Fibroblast of lung (primary cell): ENCODE measurements around the gene BRD3.

Source experiments
- CTCF ChIP-seq, 2 donors: IDR thresholded peaks in 1 of 2; conservative IDR thresholded peaks in 1 of 2; 1 replicate in 1 of 2; 2 replicates in 1 of 2; pipeline ENCODE4 v1.5.1; 2011 to 2012; ENCODE audit warnings: low read length in 2 of 2, control low read depth in 1 of 2, inconsistent platforms in 1 of 2, low read depth in 1 of 2, mild to moderate bottlenecking in 1 of 2
- EZH2 ChIP-seq: IDR thresholded peaks from 2 replicates; pipeline ENCODE4 v1.5.1; 2012; ENCODE audit warnings: low read length, control low read depth, mild to moderate bottlenecking; ENCODE audit errors: missing control alignments

DNA sequence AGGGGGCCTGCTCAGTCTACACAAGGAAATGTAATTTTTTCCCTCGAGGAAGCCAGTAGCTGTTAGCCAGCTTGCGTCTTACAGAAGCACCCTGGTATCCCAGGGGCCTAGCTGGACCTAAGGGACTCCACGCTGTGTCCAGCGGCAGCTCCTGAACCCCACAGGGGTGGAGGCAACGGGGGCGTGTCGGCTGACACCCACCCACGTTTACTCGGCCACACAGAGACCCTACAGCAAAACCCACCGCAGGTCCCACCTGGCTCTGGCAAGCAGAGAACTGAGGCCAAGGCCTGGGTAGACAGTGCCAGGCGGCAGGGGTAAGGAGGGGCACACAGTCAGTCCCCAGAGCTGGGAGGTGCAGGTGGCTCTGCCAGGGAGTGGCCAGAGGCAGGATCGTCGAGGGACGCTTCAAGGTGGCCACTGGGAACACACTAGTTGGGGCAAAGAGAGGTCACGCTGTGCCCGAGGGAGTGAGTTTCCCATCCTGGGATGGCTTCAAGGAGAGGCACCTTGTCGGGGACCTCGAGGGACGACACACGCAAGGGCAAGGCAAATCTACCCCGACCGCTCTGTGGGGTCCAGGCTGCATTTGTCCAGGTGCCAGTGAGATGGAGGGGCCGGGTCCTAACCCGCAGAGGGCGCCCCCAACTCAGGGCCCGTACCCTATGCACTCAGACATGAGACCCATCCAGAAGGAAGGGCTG, 21.8 kb downstream of the BRD3 start:
- no peak for TF ChIP-seq CTCF (conservative IDR thresholded peaks at IDR 0.05 in 1 of 2, IDR thresholded peaks at IDR 0.05 in 1 of 2; ENCODE audit: low read depth in 1 of 2, low read length in 2 of 2)
- TF ChIP-seq EZH2, result no peak
